HT-29 (cell line): Measurements from ENCODE around the gene EML6. TPM values are rescaled to one million over a fixed set of nuclear protein-coding genes. Genes with fewer than 3 reads are reported as not detected.
"Not testable (repeated sequence)": the region's sequence is repeated elsewhere in the genome, so short reads cannot be mapped to it uniquely, and the experiment has no call there.

ENCODE experiments used
- DNase-seq: peaks from one replicate; pipeline ENCODE4 v3.0.0-alpha.2; 2015; ENCODE audit warnings: low spot score
- total RNA-seq: library from RNA; depleted of rRNA; stranded (reverse); fragments of >200 nt; shearing (Covaris generic); gene quantifications from 2 replicates; pipeline ENCODE4 v1.2.3, GENCODE V29; 2014

Gene EML6
- total RNA-seq, 1 experiment from 2014 or later, result 3.0 TPM

GRCh38 chr2:54845094-54845493 lies 121.6 kb downstream of the EML6 start:
- DNase-seq, result no peak

GRCh38 chr2:54845514-54845913 lies 122.1 kb downstream of the EML6 start:
- no peak for DNase-seq

DNA sequence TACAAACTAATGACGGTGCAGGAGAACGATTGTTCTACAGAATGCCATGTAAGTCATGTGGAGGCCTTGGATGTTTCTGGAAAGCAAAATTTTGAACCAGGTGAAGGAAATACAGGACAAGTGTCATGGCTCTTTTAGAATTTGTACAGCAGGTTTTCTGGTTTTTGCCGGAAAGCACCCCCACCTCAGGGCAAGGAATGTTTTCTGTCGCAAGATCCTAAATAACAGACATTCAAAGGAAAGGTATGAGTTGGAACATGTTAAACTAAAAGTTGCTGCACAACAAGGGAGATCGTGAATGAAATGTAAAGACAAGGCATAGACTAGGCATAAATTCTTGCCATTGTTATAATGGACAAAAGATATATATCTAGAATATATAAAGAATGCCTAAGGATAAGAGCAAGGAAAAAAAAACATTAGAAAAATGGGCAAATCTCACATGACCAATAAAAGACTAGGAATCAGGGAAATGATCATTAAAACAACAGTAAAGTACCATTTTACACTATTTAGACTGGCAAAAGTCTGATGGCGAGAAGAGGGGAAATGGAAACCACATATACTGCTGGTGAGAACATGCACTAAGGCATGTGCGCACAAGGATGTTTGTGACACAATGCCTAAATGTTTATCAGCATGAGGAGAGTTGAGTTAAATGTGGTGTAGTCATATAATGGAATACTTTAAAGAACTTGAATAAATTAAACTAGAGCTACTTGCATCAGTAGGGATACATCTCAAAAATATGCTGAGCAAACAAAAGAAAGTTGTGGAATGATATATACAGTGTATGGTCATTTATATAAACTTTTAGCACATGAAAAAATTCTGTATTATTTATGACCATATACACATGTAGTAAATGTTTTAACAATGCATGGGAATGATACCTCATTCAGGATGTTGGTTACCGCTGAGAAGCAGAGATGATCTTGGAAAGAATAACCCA lies 127.0 kb downstream of the EML6 start:
- DNase-seq, result no peak

DNA sequence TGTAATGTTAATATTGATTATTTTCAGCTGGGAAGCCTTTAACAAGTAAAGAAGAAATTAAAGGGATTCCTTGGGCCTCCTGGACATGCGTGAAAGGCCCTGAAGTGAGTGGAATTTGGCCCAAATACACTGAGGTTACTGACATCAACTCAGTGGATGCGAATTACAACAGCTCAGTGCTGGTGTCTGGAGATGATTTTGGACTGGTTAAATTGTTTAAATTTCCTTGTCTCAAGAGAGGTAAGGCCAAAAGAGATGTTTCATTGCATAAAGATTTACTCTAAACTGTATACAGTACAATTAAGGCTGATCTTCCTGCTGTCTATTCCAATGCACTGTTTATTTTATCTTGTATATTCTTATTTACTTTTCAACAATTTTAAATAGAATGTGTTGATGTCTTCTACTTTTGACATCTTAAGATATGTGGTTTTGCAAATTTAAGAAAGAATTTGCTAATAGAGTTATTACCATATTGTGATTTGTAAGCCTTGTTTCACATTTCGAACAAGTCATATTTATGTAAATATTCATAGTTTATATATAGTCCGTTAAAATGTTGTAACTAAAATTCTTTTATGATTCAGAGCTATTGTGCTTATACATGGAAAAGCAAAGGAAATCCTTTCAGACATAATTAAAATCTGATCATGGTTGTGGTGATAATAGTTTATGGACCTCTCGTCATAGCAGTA lies 130.3 kb downstream of the EML6 start:
- no peak for DNase-seq

GRCh38 chr2:54855434-54855833 lies 132.0 kb downstream of the EML6 start:
- DNase-seq, result no peak

DNA sequence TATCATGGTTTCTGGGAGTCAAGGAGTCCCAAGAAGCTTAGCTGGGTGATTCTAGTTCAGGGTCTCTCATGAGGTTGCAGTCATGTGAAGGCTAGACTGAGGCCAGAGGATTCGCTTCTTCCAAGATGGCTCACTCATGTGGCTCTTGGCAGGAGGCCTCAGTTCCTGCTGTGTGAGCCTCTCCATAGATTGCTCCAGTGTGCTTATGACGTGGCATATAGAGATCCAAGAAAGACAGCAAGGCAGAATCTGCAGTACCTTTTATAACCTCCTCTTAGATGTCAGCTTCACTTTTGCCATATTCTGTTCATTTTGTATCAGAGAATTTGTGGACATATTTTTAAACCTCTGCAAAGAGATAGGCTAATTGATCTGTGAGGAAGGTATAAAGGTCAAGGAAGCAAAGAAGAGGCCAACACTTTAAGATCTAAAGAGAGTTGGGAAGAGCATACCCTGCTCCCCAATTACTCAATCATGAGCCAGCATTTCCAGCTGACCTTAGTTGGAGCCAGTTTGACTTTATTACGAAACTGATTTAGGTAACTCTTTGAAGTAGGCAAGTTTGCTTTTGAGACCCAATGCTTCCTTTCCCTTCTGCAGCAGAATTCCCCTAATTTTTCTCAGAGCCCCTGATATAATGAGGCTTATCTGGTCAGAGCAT lies 134.7 kb downstream of the EML6 start:
- DNase-seq, result no peak

- no peak for DNase-seq
Measured at GRCh38 chr2:54859416-54859815, 136.0 kb downstream of the EML6 start.

- peak; percentile 39 for DNase-seq
Measured at GRCh38 chr2:54859997-54860701, 136.7 kb downstream of the EML6 start.

- no peak for DNase-seq
Measured at GRCh38 chr2:54862229-54862628, 138.8 kb downstream of the EML6 start.

DNA sequence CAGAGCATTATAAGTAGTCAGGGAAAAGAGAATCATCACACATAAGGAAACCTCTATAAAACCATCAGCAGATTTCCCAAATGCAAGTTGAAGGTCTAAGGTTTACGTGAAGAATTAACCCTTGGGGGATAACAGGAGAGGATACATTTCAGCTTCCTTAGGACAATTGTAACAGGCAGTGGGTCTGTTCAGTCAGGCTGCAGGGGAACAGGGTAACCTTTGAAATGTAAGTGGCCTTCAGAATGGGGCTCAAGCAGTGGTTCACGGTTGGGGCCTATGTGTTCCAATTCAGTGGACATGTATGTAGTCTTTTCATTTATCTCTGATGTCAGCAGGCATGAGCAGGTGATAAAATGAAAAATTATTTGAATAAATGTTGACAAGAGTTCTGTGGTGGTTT lies 139.3 kb downstream of the EML6 start:
- no peak for DNase-seq

GRCh38 chr2:54863660-54864059 lies 140.2 kb downstream of the EML6 start:
- no peak for DNase-seq

DNA sequence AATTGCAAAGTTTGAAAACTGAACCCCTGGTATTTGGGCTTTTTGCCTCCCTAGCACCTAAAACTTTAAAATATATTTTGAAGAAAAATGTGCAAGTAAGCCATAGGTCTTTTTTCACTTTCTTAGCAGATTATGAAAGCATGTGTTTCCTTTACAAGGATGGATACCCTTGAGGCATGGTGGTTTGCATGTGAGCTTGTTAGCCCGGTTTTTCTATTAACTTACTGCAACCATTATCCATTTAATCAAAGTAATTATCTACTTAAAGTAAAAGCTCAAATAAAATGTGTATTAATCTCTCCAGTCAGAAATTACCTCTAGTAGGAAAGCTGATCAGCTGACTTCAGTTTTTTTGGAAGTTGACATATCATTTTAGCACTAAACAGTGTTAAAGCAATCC lies 140.6 kb downstream of the EML6 start:
- DNase-seq, result no peak

DNA sequence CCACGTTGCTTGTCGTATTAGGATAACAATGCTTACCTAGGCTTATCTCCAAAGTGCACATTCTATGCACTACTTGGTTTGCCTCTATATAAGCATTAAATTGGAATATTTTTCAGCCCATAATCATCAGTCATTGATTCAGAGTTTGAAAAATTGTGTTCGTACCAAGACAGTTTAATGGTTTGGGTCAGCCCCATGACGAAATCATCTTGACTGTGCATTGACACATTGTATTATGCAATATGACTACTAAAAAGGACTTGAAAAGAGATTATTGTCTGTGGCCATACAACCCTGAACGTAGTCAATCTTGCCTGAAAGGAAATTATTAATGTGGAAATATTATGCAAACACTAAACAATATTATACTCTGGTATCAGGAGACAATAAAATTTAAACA lies 141.3 kb downstream of the EML6 start:
- DNase-seq, result no peak

DNA sequence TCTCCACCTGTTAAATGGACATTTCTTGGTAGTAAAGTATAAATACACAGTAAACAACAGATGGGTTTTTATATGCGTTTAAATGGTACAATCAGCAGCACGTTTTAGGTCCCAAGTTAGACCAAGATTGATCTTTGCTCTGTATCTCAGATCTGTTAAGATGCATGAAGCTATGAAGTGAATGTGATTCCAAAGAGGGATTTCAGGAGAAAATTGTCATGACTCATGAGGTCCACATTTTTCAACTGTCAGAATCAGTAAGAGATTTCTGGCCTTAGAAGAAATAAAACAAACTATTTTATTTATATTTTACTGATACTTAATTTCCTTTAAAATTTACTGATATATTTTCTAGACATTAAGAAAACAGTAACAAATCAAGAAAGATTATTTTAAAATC lies 142.7 kb downstream of the EML6 start:
- no peak for DNase-seq

GRCh38 chr2:54866868-54867267 lies 143.4 kb downstream of the EML6 start:
- DNase-seq, result no peak

DNA sequence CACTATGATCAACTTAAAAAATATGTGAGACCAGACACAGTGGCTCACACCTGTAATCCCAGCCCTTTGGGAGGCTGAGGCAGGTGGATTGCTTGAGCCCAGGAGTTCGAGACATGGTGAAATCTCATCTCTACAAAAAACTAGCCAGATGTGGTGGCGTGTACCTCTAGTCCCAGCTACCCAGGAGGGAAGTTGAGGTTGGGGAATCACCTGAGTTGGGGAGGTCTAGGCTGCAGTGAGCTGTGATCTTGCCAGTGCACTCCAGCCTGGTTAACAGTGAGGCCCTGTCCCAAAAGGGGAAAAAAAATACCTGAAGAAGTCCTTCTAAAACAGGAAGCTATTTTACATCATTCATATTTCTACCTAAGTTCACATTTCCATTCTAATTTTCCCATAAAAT lies 144.0 kb downstream of the EML6 start:
- no peak for DNase-seq

GRCh38 chr2:54871457-54872107 lies 148.1 kb downstream of the EML6 start:
- DNase-seq, result no peak

DNA sequence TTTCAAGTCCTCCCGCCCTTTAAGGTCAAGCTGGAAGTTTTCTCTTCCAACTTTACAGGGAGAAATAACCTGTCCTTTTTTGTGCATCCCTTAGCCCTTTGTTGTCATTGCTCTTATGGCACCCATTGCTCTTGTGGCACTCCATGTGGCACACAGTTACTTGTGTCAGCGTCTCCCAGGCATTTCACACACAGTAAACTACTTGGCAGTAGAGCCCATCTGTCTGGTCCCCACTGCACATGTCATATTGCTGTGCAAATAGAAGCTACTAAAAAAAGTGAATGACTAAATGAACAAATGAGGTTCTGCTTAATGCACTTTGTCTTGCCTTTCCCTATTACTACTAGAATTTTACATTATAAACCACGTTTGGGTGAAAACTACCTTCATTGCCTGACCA lies 149.3 kb downstream of the EML6 start:
- no peak for DNase-seq

GRCh38 chr2:54873236-54873635 lies 149.8 kb downstream of the EML6 start:
- DNase-seq, result not testable (repeated sequence)

GRCh38 chr2:54876764-54877163 lies 153.3 kb downstream of the EML6 start:
- no peak for DNase-seq

- no peak for DNase-seq
Measured at GRCh38 chr2:54878182-54878581, 154.7 kb downstream of the EML6 start.
